WTC11 (cell line): Measurements from ENCODE around the gene MR1. TPM values are rescaled to one million over a fixed set of nuclear protein-coding genes. Genes with fewer than 3 reads are reported as not detected.
A peak's percentile ranks its signal among the peaks of the same experiment; 100 is the strongest.

Experiments used
- ATAC-seq: fragments of 200-7000 bp; cut with Tn5 transposase; 2 replicates; pipeline ENCODE4 v1.10.0; 2021; ENCODE audit warnings: mild to moderate bottlenecking, moderate library complexity
- CTCF ChIA-PET: fragments of 300-600 bp; sonication (Branson Sonifier 250); formaldehyde crosslinking; loops from one replicate; lab custom pipeline; 2021; ENCODE audit warnings: antibody characterized with exemption; lab: Charles Lee
- POLR2A ChIA-PET: fragments of 350-600 bp; sonication (Branson Sonifier 250); formaldehyde crosslinking; loops from one replicate; lab custom pipeline; 2021; ENCODE audit warnings: antibody characterized with exemption; lab: Charles Lee
- DNase-seq: peaks from one replicate; pipeline ENCODE4 v3.0.0; 2021; ENCODE audit warnings: low spot score
- H3K27ac Mint-ChIP-seq: 2 replicates; pipeline ENCODE4 v1.8.0; 2021; ENCODE audit warnings: mixed read lengths
- H3K27me3 Mint-ChIP-seq: 2 replicates; pipeline ENCODE4 v1.8.0; 2021; ENCODE audit warnings: low read depth, mild to moderate bottlenecking, moderate library complexity, mixed read lengths
- H3K36me3 Mint-ChIP-seq: 2 replicates; pipeline ENCODE4 v1.8.0; 2021; ENCODE audit warnings: mixed read lengths
- H3K4me1 Mint-ChIP-seq: 2 replicates; pipeline ENCODE4 v1.8.0; 2022; ENCODE audit warnings: mixed read lengths
- H3K4me3 Mint-ChIP-seq: 2 replicates; pipeline ENCODE4 v1.8.0; 2021; ENCODE audit warnings: mild to moderate bottlenecking, moderate library complexity, mixed read lengths
- H3K9me3 Mint-ChIP-seq: 2 replicates; pipeline ENCODE4 v1.8.0; 2021; ENCODE audit warnings: mixed read lengths
- CBFB ChIP-seq: sonication (generic); formaldehyde crosslinking; IDR thresholded peaks from 2 replicates; pipeline ENCODE4 v1.8.1; 2022; ENCODE audit warnings: mild to moderate bottlenecking, low read depth, missing genetic modification reagents
- ESRRA ChIP-seq: sonication (generic); formaldehyde crosslinking; IDR thresholded peaks from 2 replicates; pipeline ENCODE4 v1.8.1; 2022; ENCODE audit warnings: mild to moderate bottlenecking, missing genetic modification reagents, borderline replicate concordance
- ETV6 ChIP-seq: sonication (generic); formaldehyde crosslinking; IDR thresholded peaks from 2 replicates; pipeline ENCODE4 v1.8.1; 2022; ENCODE audit warnings: mild to moderate bottlenecking, missing genetic modification reagents
- FOXJ3 ChIP-seq: sonication (generic); formaldehyde crosslinking; IDR thresholded peaks from 2 replicates; pipeline ENCODE4 v1.9.0; 2021; ENCODE audit warnings: missing genetic modification reagents, mild to moderate bottlenecking, borderline replicate concordance
- FOXP1 ChIP-seq: sonication (generic); formaldehyde crosslinking; IDR thresholded peaks from 2 replicates; pipeline ENCODE4 v1.8.0; 2022; ENCODE audit warnings: missing genetic modification reagents, mild to moderate bottlenecking, moderate library complexity, borderline replicate concordance
- GTF2I ChIP-seq: fragments of 250-450 bp; sonication (Bioruptor Pico); conservative IDR thresholded peaks from 2 replicates; pipeline ENCODE4 v1.4.0; 2021; ENCODE audit warnings: mild to moderate bottlenecking
- HMGA2 ChIP-seq: fragments of 250-450 bp; sonication (Bioruptor Pico); IDR thresholded peaks from 2 replicates; pipeline ENCODE4 v1.4.0; 2021; ENCODE audit warnings: mild to moderate bottlenecking, moderate library complexity
- KAT7 ChIP-seq: sonication (generic); formaldehyde crosslinking; IDR thresholded peaks from 2 replicates; pipeline ENCODE4 v1.8.1; 2023; ENCODE audit warnings: missing genetic modification reagents, mild to moderate bottlenecking, borderline replicate concordance
- MXD4 ChIP-seq: fragments of 250-450 bp; sonication (Bioruptor Pico); IDR thresholded peaks from 2 replicates; pipeline ENCODE4 v1.8.0; 2021; ENCODE audit warnings: mild to moderate bottlenecking, moderate library complexity, borderline replicate concordance
- MYBL2 ChIP-seq: sonication (generic); formaldehyde crosslinking; IDR thresholded peaks from 2 replicates; pipeline ENCODE4 v1.8.1; 2023; ENCODE audit warnings: mild to moderate bottlenecking, moderate library complexity, missing genetic modification reagents
- OVOL2 ChIP-seq: fragments of 250-450 bp; sonication (Bioruptor Pico); IDR thresholded peaks from 2 replicates; pipeline ENCODE4 v1.9.0; 2021; ENCODE audit warnings: mild to moderate bottlenecking, borderline replicate concordance
- RELA ChIP-seq: sonication (generic); formaldehyde crosslinking; IDR thresholded peaks from 2 replicates; pipeline ENCODE4 v1.8.1; 2022; ENCODE audit warnings: missing genetic modification reagents, mild to moderate bottlenecking, borderline replicate concordance
- STAT6 ChIP-seq: sonication (generic); formaldehyde crosslinking; conservative IDR thresholded peaks from 2 replicates; pipeline ENCODE4 v1.8.1; 2023; ENCODE audit warnings: mild to moderate bottlenecking, low read depth, missing genetic modification reagents, moderate library complexity
- TCF7 ChIP-seq: sonication (generic); formaldehyde crosslinking; IDR thresholded peaks from 2 replicates; pipeline ENCODE4 v1.8.0; 2022; ENCODE audit warnings: mild to moderate bottlenecking, low read depth, missing genetic modification reagents, moderate library complexity
- TEAD1 ChIP-seq: sonication (generic); formaldehyde crosslinking; IDR thresholded peaks from 2 replicates; pipeline ENCODE4 v1.8.0; 2022; ENCODE audit warnings: mild to moderate bottlenecking, missing genetic modification reagents
- ZBTB21 ChIP-seq: sonication (generic); formaldehyde crosslinking; IDR thresholded peaks from 2 replicates; pipeline ENCODE4 v1.8.1; 2023; ENCODE audit warnings: mild to moderate bottlenecking, missing genetic modification reagents, borderline replicate concordance
- ZNF121 ChIP-seq: sonication (generic); formaldehyde crosslinking; IDR thresholded peaks from 2 replicates; pipeline ENCODE4 v1.8.0; 2023; ENCODE audit warnings: missing genetic modification reagents
- ZNF232 ChIP-seq: sonication (generic); formaldehyde crosslinking; IDR thresholded peaks from 2 replicates; pipeline ENCODE4 v1.8.0; 2022; ENCODE audit warnings: mild to moderate bottlenecking, missing genetic modification reagents
- ZNF396 ChIP-seq: fragments of 250-450 bp; sonication (Bioruptor Pico); IDR thresholded peaks from 2 replicates; pipeline ENCODE4 v1.8.0; 2021; ENCODE audit warnings: mild to moderate bottlenecking, moderate library complexity, borderline replicate concordance
- ZNF423 ChIP-seq: fragments of 250-450 bp; sonication (Bioruptor Pico); IDR thresholded peaks from 2 replicates; pipeline ENCODE4 v2.1.2; 2022; ENCODE audit warnings: mild to moderate bottlenecking, moderate library complexity
- ZNF671 ChIP-seq: fragments of 250-450 bp; sonication (Bioruptor Pico); IDR thresholded peaks from 2 replicates; pipeline ENCODE4 v1.8.0; 2021; ENCODE audit warnings: mild to moderate bottlenecking
- total RNA-seq: library from RNA; stranded (reverse); gene quantifications from 3 replicates; pipeline ENCODE4 v1.2.3, GENCODE V29; 2021
- TF ChIP-seq, protein P1 (sequence below): sonication (generic); formaldehyde crosslinking; IDR thresholded peaks from 2 replicates; pipeline ENCODE4 v1.8.1; 2022; ENCODE audit warnings: mild to moderate bottlenecking, missing genetic modification reagents, moderate library complexity, borderline replicate concordance
- TF ChIP-seq, protein P2 (sequence below): sonication (generic); formaldehyde crosslinking; IDR thresholded peaks from 2 replicates; pipeline ENCODE4 v1.8.1; 2023; ENCODE audit warnings: mild to moderate bottlenecking, missing genetic modification reagents, borderline replicate concordance
- TF ChIP-seq, protein P3 (sequence below): sonication (generic); formaldehyde crosslinking; IDR thresholded peaks from 2 replicates; pipeline ENCODE4 v1.8.0; 2022; ENCODE audit warnings: mild to moderate bottlenecking, missing genetic modification reagents

Gene MR1
- total RNA-seq, 1 experiment from 2014 or later: 0.28 TPM

DNA sequence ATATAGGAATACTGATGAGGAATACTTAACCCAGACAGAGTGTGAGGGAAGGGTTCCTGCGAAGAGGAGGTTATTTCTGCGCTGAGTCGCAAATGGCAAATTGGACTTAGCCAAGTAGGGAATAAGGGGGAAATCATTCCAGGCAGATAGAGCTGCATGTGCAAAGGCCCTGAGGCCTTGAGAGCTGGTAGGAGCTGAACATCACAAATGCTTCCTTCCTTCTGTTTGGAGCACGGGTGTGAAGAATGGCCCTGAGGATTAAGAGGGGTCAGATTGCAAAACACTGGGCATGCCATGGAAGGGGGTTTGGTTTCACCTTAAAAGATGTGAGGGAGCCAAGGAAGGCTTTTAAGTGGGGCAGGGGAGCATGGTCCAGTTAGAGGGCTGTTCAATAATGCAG, 67.2 kb downstream of the MR1 start:
- Mint-ChIP-seq H3K9me3 (0 out of 2 replicates have a peak, but pooled peaks cover 3% of the 10 kb centered on the region), H3K36me3 (no peaks in the 10 kb centered on the region), H3K4me3 (peak overlapping the region; percentile 70), H3K27me3 (peaks cover 69% of the 10 kb centered on the region), H3K4me1 (peaks cover 86% of the 10 kb centered on the region), H3K27ac (peak overlapping the region; percentile 98)
- DNase-seq: no peak
- ChIA-PET POLR2A (interaction anchor here (0.6 to 0.9 kb wide), 2 partner anchors 12 to 78 kb away, joined by 3 read pairs; partner anchors contain the start of gene STX6), CTCF (interaction anchor here (0.9 to 1.4 kb wide), 3 partner anchors 17 to 219 kb away, joined by 3 to 4 read pairs (median 4); no protein-coding TSS in a partner anchor)
- no peak for ATAC-seq
- TF ChIP-seq ZNF232 (no peak), HMGA2 (CRISPR knock-in tag) (no peak), RELA (no peak), ZNF671 (CRISPR knock-in tag) (0 out of 2 replicates have a peak, but pooled peaks have one; percentile 36), ZNF396 (CRISPR knock-in tag) (no peak), GTF2I (CRISPR knock-in tag) (peak; percentile 91; the same call in 1 of the 2 replicates), ZNF121 (CRISPR knock-in tag) (0 out of 2 replicates have a peak, but pooled peaks have one; percentile 16), FOXP1 (no peak)
- TF ChIP-seq, protein P1, sequence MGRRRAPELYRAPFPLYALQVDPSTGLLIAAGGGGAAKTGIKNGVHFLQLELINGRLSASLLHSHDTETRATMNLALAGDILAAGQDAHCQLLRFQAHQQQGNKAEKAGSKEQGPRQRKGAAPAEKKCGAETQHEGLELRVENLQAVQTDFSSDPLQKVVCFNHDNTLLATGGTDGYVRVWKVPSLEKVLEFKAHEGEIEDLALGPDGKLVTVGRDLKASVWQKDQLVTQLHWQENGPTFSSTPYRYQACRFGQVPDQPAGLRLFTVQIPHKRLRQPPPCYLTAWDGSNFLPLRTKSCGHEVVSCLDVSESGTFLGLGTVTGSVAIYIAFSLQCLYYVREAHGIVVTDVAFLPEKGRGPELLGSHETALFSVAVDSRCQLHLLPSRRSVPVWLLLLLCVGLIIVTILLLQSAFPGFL: no peak

GRCh38 chr1:181101581-181102226, 67.9 kb downstream of the MR1 start:
- ATAC-seq: peak; percentile 33
- peaks cover 77% of the 10 kb centered on the region for H3K27me3 Mint-ChIP-seq
- POLR2A ChIA-PET: interaction anchor here (0.9 kb wide), 1 partner anchor 79 kb away, joined by 3 read pairs; the partner anchor contains the start of gene STX6
- H3K27ac Mint-ChIP-seq: peak overlapping the region; percentile 98
- DNase-seq: peak; percentile 63
- TF ChIP-seq TCF7 (CRISPR knock-in tag) (no peak), TEAD1 (peak; percentile 17; the same call in 1 of the 2 replicates), FOXJ3 (CRISPR knock-in tag) (no peak), CBFB (CRISPR knock-in tag) (no peak), ZBTB21 (CRISPR knock-in tag) (no peak), ESRRA (CRISPR knock-in tag) (no peak), STAT6 (CRISPR knock-in tag) (no peak), KAT7 (no peak), ZNF423 (CRISPR knock-in tag) (peak; percentile 58; the same call in 1 of the 2 replicates), ETV6 (no peak), OVOL2 (CRISPR knock-in tag) (no peak), MYBL2 (CRISPR knock-in tag) (no peak), MXD4 (CRISPR knock-in tag) (no peak)
- TF ChIP-seq, protein P2, sequence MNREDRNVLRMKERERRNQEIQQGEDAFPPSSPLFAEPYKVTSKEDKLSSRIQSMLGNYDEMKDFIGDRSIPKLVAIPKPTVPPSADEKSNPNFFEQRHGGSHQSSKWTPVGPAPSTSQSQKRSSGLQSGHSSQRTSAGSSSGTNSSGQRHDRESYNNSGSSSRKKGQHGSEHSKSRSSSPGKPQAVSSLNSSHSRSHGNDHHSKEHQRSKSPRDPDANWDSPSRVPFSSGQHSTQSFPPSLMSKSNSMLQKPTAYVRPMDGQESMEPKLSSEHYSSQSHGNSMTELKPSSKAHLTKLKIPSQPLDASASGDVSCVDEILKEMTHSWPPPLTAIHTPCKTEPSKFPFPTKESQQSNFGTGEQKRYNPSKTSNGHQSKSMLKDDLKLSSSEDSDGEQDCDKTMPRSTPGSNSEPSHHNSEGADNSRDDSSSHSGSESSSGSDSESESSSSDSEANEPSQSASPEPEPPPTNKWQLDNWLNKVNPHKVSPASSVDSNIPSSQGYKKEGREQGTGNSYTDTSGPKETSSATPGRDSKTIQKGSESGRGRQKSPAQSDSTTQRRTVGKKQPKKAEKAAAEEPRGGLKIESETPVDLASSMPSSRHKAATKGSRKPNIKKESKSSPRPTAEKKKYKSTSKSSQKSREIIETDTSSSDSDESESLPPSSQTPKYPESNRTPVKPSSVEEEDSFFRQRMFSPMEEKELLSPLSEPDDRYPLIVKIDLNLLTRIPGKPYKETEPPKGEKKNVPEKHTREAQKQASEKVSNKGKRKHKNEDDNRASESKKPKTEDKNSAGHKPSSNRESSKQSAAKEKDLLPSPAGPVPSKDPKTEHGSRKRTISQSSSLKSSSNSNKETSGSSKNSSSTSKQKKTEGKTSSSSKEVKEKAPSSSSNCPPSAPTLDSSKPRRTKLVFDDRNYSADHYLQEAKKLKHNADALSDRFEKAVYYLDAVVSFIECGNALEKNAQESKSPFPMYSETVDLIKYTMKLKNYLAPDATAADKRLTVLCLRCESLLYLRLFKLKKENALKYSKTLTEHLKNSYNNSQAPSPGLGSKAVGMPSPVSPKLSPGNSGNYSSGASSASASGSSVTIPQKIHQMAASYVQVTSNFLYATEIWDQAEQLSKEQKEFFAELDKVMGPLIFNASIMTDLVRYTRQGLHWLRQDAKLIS (CRISPR knock-in tag): no peak
- TF ChIP-seq, protein P3, sequence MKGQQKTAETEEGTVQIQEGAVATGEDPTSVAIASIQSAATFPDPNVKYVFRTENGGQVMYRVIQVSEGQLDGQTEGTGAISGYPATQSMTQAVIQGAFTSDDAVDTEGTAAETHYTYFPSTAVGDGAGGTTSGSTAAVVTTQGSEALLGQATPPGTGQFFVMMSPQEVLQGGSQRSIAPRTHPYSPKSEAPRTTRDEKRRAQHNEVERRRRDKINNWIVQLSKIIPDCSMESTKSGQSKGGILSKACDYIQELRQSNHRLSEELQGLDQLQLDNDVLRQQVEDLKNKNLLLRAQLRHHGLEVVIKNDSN (CRISPR knock-in tag): no peak
- TF ChIP-seq, all 79 proteins: peak for 2
- Mint-ChIP-seq H3K4me1 (peaks cover 86% of the 10 kb centered on the region), H3K36me3 (no peaks in the 10 kb centered on the region), H3K9me3 (0 out of 2 replicates have a peak, but pooled peaks cover 3% of the 10 kb centered on the region), H3K4me3 (peak overlapping the region; percentile 70)
- CTCF ChIA-PET: interaction anchor here (0.9 kb wide), 2 partner anchors 18 to 220 kb away, joined by 3 to 4 read pairs; no protein-coding TSS in a partner anchor
